Endometrial microvascular endothelial cells (primary cell): Measurements from ENCODE around the gene SERPINI1. TPM values are rescaled to one million over a fixed set of nuclear protein-coding genes. Genes with fewer than 3 reads are reported as not detected.

Experiments used
- in situ Hi-C: cut with HindIII; loops from 2 replicates; pipeline ENCODE4 v1.10.0; 2017; ENCODE audit warnings: low sequenced_read_pairs, low pct_unique_long_range_greater_than_20kb; ENCODE audit errors: inconsistent ontology term
- total RNA-seq: library from RNA; depleted of rRNA; stranded (reverse); fragments of >200 nt; gene quantifications from one replicate; pipeline ENCODE4 v1.2.3, GENCODE V29; 2015; ENCODE audit errors: inconsistent ontology term

Gene SERPINI1
- total RNA-seq, 1 donor from 2014 or later: 0.65 TPM

GRCh38 chr3:167732313-167733065 lies 3.0 kb upstream of the SERPINI1 start:
- in situ Hi-C loops: no loop called here

- in situ Hi-C loops: no loop called here
Observed at GRCh38 chr3:167733961-167734497, 1.5 kb upstream of the SERPINI1 start.

- in situ Hi-C loops: no loop called here
Observed at GRCh38 chr3:167734498-167735232, 856 bp upstream of the SERPINI1 start, which contains the start of gene PDCD10. TSS of gene PDCD10 (minus strand) at chr3:167734892. CDS start at chr3:167720157, 14,735 bp downstream.

- in situ Hi-C loops: no loop called here
Observed at GRCh38 chr3:167736264-167736787, 805 bp downstream of the SERPINI1 start.

- in situ Hi-C loops: no loop called here
Observed at GRCh38 chr3:167736997-167737396, 1.5 kb downstream of the SERPINI1 start.

- in situ Hi-C loops: no loop called here
Observed at GRCh38 chr3:167738037-167738436, 2.5 kb downstream of the SERPINI1 start.

GRCh38 chr3:167739190-167739810 lies 3.8 kb downstream of the SERPINI1 start:
- in situ Hi-C loops: no loop called here

- in situ Hi-C loops: no loop called here
Observed at GRCh38 chr3:167740961-167741587, 5.6 kb downstream of the SERPINI1 start.

- in situ Hi-C loops: no loop called here
Observed at GRCh38 chr3:167742338-167742737, 6.8 kb downstream of the SERPINI1 start.

- in situ Hi-C loops: no loop called here
Observed at GRCh38 chr3:167743799-167744198, 8.3 kb downstream of the SERPINI1 start.

GRCh38 chr3:167749209-167749608 lies 13.7 kb downstream of the SERPINI1 start:
- in situ Hi-C loops: no loop called here

GRCh38 chr3:167749728-167750127 lies 14.2 kb downstream of the SERPINI1 start:
- in situ Hi-C loops: no loop called here

- in situ Hi-C loops: no loop called here
Observed at GRCh38 chr3:167750272-167750971, 14.9 kb downstream of the SERPINI1 start.

- in situ Hi-C loops: no loop called here
Observed at GRCh38 chr3:167754049-167754448, 18.5 kb downstream of the SERPINI1 start.

GRCh38 chr3:167761302-167761701 lies 25.8 kb downstream of the SERPINI1 start:
- in situ Hi-C loops: no loop called here

- in situ Hi-C loops: no loop called here
Observed at GRCh38 chr3:167762296-167762695, 26.8 kb downstream of the SERPINI1 start.

GRCh38 chr3:167772992-167773391 lies 37.5 kb downstream of the SERPINI1 start:
- in situ Hi-C loops: no loop called here

- in situ Hi-C loops: no loop called here
Observed at GRCh38 chr3:167773584-167773983, 38.1 kb downstream of the SERPINI1 start.
